ENCODE data around the gene ITPK1.

Gene ITPK1

GRCh38 chr14:93023039-93023438, 92.7 kb downstream of the ITPK1 start:
- no peak for DNase-seq

GRCh38 chr14:93019970-93020369, 95.8 kb downstream of the ITPK1 start:
- no peak for DNase-seq

- no peak for DNase-seq
Observed at GRCh38 chr14:93019367-93019843, 96.3 kb downstream of the ITPK1 start.

GRCh38 chr14:93018366-93018765, 97.4 kb downstream of the ITPK1 start:
- no peak for DNase-seq

DNA sequence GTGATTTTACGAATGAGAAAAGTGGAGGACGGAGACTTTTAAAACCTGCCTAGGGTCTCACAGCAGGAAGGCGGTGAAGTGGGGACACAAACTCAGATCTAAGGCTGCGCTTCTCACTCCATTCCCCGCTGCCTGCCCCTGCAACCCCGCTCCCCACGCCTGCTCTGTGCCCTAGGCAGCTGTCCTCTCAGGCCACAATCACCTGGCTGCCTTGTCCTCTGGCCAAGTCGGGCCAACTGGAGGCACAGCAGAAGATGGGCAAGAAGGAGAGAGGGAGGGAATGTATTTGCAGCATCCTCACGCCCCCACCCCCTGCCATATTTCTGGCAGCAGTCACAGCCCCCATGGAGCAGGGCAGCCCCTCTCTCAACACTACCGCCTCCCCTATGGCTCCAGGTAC, 97.8 kb downstream of the ITPK1 start:
- no peak for DNase-seq

GRCh38 chr14:93017301-93017797, 98.4 kb downstream of the ITPK1 start:
- DNase-seq, result no peak

DNA sequence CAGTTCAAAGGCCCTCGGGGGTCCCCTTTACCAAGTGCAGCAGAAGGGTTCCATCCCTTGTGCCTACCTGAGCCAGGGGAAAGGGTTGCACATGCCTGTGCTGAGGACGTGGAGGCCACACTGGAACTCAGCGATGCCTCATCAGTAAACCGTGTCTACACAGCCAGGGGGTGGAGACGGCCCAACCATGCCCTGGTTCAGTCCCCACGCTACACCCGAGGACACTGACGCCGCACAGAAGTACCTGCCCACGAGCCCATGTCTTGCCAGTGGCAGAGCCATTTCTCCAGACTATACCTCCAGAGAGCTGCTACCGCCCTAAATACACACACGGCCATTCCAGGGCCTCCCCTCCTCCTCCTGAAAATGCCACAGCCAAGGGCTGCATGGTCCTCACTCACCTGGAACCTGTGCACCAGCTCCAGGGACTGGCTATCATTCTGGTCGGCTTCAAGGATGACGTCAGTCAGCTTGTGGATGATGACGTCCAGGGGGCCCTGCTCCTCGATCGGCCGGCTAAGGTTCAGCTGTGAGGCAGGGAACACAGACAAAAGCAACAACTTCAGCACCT, 99.4 kb downstream of the ITPK1 start:
- no peak for DNase-seq

DNA sequence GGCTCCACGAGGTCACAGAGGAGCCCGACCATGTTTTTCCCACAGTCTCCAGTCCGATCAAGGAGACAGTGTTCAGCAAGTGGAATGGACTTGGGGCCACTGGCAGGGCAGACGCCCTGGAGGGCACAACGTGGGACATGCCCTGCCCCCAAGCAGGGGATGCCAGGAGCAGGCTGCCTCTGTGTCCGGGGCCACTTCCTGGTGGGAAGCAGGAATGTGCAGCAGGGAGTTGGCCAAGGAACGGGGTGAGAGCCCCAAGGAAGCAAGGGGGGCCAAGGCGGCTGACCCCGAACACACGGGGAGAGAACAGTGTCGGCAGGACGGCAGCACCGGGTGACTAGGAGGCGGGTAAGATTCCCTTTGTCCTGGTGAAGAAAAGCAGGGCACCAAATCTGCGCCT, 100.2 kb downstream of the ITPK1 start:
- no peak for DNase-seq

- DNase-seq, result no peak
Observed at GRCh38 chr14:93015064-93015463, 100.7 kb downstream of the ITPK1 start.

GRCh38 chr14:93014058-93015023, 101.4 kb downstream of the ITPK1 start:
- no peak for DNase-seq

DNA sequence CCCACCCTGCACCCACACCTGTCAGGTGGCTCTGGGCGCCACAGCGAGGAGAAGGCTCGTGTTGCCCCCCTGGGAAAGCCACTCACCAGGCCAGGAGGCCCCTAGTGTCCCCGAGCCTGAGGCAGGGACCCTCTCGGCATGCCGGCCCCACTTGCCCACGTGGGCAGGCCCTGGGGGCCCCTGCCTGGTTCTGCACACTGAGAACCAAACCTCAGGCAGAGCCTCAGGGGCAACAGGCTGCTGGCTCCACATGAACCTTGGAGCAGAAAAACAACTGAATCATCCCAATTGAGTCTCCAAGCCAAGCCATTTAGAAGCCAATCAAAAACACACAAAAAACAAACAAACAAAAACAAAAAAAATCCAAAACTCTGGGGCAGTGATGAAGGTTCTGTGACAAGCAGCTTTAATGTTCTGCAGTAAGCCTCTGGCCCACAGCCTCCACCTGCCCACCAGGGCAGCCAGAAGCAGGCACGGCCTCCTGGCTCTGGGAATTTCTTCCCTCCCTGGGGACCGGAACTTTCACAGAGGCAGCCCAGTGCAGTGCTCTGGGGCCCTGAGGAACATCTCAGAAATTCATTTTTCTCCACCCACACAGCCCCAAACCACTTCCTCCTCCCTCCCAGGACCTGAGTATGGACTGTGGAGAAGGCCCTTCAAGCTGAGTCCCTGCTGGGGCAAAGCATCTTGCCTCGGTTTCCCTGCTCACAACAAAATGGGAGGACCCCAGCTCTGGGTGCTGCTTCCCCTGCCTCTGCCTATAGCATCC, 102.6 kb downstream of the ITPK1 start:
- no peak for DNase-seq

GRCh38 chr14:93012506-93012905, 103.2 kb downstream of the ITPK1 start:
- no peak for DNase-seq

DNA sequence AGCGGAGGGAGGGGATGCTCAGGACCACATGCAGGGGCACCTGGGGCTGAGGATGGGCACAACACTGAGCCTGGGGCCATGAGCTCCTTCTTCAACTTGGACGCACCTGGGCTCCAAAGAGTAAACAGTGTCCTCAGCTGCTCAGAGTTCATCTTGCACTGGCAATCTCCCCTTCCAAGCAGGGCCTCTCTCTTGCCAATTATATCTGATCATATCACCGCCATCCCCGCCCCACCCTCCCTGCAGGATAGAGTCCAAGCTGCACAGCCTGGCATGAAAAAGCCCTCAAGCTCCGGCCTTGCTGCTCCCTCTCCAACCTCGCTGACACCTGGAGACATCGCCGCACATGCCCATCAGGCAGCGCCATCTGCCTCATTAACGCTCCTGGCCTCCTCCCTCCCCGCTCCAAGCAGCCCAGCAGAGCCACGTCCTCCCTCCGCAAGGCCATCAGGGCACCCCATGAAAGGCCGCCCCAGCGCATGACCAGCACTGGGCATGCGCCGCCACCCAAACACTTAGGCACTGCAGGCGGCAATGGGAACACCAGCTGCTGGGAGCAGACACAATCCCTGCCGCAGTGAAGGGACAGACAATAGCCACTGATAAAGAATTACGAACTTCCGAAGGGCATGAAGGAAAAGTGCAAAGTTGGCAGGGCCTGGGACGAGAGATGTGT, 103.9 kb downstream of the ITPK1 start:
- DNase-seq, result no peak

DNA sequence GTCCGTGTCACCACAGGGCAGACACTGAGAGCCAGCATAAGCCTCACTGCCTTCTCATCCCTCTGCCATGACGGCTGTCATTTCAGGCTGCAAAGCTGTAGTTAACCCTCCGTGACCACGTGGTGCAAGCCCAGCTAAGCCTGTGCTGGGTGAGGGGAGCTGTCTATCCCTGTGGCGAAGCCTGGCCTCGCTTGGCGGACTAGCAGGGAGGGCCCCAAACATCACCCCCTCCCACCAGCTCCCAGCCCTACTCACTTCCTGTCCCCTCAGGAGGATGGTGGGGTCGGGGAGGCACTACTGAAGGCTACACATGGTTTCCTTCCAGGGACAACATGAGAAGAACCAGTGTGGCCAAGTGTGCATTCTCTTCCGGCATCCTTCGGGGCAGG, 104.6 kb downstream of the ITPK1 start:
- DNase-seq, result no peak

- no peak for DNase-seq
Observed at GRCh38 chr14:93010522-93011140, 105.1 kb downstream of the ITPK1 start.

DNA sequence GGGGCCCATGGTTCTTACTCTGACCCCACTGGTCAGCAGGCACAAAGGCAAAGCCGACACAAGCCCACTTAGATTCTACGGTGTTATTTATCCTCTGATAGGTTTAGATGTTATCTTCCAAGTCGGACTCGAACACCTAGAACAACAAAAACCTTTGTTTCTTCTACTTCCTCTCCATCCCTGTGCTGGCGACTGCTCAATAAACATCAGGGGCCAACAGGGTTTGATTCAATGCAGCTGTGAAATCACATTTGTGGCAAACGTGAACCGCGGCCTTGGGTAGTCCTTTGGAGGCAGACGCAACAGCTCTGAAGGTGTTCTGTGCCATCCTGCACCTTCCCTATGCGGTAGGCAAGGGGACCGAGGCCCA, 105.6 kb downstream of the ITPK1 start:
- no peak for DNase-seq

GRCh38 chr14:93009471-93010129, 106.1 kb downstream of the ITPK1 start:
- no peak for DNase-seq

GRCh38 chr14:93008381-93008780, 107.3 kb downstream of the ITPK1 start:
- no peak for DNase-seq

GRCh38 chr14:93007225-93007997, 108.3 kb downstream of the ITPK1 start:
- DNase-seq, result no peak

GRCh38 chr14:93006567-93007051, 109.1 kb downstream of the ITPK1 start:
- DNase-seq, result no peak

GRCh38 chr14:93005838-93006237, 109.9 kb downstream of the ITPK1 start:
- no peak for DNase-seq
